ENCODE data around the gene CALML6. TPM values are rescaled to one million over a fixed set of nuclear protein-coding genes. Genes with fewer than 3 reads are reported as not detected.

The CALML6 gene
- total RNA-seq, 1 experiment from 2014 or later = 1.9 TPM

DNA sequence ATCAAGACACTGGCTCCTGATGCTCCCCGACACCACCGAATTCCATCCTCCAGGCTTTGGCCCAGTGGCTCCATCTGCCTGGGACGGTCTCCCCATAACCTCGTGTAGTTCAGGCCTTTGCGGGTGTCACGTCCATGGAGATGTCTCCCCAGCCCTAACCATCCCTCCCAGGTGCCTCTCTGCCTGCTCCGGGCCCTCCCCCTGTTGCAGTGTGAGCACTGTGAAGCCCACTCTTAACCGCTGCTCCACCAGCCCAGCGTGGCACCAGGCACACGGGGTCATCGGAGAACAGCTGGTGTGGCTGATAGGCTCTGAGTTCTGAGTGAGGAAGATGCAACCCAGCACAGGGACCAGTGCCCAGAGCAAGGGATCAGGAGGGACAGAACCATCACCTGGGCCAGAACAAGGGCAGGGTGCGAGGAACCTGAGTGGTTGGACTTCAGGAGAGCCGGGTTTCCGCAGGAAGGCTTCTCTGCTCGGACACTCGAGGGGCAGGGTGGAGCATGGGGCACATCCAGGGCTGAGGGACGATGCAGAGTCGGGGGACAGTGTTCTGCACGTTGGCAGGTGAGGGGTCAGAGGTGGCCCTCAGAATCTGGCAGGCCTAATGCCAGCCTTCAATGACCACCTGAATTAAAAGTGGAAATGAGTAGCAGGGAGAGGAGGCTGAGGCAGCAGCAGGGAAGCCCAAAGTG lies 21.6 kb upstream of the CALML6 start (continued):
- TF ChIP-seq, protein P1, sequence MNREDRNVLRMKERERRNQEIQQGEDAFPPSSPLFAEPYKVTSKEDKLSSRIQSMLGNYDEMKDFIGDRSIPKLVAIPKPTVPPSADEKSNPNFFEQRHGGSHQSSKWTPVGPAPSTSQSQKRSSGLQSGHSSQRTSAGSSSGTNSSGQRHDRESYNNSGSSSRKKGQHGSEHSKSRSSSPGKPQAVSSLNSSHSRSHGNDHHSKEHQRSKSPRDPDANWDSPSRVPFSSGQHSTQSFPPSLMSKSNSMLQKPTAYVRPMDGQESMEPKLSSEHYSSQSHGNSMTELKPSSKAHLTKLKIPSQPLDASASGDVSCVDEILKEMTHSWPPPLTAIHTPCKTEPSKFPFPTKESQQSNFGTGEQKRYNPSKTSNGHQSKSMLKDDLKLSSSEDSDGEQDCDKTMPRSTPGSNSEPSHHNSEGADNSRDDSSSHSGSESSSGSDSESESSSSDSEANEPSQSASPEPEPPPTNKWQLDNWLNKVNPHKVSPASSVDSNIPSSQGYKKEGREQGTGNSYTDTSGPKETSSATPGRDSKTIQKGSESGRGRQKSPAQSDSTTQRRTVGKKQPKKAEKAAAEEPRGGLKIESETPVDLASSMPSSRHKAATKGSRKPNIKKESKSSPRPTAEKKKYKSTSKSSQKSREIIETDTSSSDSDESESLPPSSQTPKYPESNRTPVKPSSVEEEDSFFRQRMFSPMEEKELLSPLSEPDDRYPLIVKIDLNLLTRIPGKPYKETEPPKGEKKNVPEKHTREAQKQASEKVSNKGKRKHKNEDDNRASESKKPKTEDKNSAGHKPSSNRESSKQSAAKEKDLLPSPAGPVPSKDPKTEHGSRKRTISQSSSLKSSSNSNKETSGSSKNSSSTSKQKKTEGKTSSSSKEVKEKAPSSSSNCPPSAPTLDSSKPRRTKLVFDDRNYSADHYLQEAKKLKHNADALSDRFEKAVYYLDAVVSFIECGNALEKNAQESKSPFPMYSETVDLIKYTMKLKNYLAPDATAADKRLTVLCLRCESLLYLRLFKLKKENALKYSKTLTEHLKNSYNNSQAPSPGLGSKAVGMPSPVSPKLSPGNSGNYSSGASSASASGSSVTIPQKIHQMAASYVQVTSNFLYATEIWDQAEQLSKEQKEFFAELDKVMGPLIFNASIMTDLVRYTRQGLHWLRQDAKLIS (CRISPR knock-in tag; IDR thresholded peaks at IDR 0.05; ENCODE audit: borderline replicate concordance) = no peak
- TF ChIP-seq ZNF219 (CRISPR knock-in tag; IDR thresholded peaks at IDR 0.05; ENCODE audit: borderline replicate concordance) (no peak), SMAD4 (CRISPR knock-in tag; IDR thresholded peaks at IDR 0.05) (no peak)
- TF ChIP-seq, protein P2, sequence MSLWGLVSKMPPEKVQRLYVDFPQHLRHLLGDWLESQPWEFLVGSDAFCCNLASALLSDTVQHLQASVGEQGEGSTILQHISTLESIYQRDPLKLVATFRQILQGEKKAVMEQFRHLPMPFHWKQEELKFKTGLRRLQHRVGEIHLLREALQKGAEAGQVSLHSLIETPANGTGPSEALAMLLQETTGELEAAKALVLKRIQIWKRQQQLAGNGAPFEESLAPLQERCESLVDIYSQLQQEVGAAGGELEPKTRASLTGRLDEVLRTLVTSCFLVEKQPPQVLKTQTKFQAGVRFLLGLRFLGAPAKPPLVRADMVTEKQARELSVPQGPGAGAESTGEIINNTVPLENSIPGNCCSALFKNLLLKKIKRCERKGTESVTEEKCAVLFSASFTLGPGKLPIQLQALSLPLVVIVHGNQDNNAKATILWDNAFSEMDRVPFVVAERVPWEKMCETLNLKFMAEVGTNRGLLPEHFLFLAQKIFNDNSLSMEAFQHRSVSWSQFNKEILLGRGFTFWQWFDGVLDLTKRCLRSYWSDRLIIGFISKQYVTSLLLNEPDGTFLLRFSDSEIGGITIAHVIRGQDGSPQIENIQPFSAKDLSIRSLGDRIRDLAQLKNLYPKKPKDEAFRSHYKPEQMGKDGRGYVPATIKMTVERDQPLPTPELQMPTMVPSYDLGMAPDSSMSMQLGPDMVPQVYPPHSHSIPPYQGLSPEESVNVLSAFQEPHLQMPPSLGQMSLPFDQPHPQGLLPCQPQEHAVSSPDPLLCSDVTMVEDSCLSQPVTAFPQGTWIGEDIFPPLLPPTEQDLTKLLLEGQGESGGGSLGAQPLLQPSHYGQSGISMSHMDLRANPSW (CRISPR knock-in tag; conservative IDR thresholded peaks at IDR 0.05; ENCODE audit: low read depth) = no peak

DNA sequence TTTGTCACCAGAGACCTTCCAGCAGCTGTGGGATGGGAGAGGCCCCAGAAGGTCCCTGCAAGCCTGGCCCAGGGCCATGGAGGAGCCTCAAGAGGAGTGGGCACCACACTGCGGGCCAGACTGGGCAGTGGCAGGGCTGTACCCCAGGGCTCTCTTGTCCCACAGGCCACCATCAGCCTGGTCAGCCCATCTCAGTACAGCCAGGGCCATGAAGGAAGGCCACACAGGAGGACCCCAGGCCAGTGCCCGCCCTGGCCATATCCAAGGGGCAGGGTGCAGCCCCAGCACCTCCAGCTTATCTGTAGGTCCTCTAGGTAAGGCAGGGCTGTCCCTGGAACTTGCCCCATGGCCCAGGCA lies 21.1 kb upstream of the CALML6 start:
- POLR2A ChIA-PET = no interaction called here
- Mint-ChIP-seq H3K27me3 (ENCODE audit: low read depth) (no peaks in the 10 kb centered on the region; the same call in 1 of the 2 replicates), H3K4me1 (peaks cover 29% of the 10 kb centered on the region), H3K4me3 (no peak overlapping the region), H3K27ac (no peak overlapping the region), H3K36me3 (no peaks in the 10 kb centered on the region), H3K9me3 (peaks cover 4% of the 10 kb centered on the region)
- no peak for ATAC-seq
- DNase-seq (ENCODE audit: low spot score) = no peak
- CTCF ChIA-PET = interaction anchor here (0.5 to 3.6 kb wide), 2 partner anchors 12 to 14 kb away, joined by 3 to 28 read pairs; no protein-coding TSS in a partner anchor
- TF ChIP-seq ZNF232 (CRISPR knock-in tag; IDR thresholded peaks at IDR 0.05) (no peak), NFATC4 (CRISPR knock-in tag; IDR thresholded peaks at IDR 0.05) (0 out of 2 replicates have a peak, but pooled peaks have one; percentile 10), ZBTB21 (CRISPR knock-in tag; IDR thresholded peaks at IDR 0.05; ENCODE audit: borderline replicate concordance) (no peak)

DNA sequence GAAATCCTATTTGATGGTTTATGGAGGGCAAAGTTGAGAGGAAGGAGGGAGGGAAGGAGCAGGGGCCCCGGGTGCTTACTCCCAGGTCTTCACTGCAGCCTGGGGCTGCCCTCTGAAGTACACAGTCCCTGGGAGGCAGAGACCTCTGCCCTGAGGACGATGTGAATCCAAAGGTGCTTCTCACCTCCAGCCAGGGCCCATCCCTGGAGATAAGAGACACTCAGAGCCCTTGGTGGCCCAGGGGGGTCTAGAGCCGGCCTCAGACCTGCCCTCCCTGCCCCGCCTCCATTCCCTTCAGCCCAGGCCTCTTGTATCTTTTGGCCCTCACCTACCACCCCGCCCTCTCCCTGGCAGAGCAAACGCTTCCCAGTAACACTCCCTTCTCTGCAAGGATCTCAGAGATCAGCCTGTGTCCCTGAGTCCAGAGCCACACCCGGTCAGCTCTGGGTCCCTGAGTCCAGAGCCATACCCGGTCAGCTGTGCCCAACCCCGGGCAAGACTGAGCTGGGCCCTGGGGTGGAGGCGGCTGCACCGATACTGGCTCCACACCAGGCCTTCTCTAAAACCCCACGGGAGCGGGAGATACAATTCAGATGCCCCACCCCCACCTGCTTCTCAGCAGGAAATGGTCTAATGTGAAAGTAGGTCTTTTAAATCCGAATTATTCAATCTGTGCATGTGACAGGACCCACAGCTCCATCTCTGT lies 20.6 kb upstream of the CALML6 start:
- TF ChIP-seq, protein P3, sequence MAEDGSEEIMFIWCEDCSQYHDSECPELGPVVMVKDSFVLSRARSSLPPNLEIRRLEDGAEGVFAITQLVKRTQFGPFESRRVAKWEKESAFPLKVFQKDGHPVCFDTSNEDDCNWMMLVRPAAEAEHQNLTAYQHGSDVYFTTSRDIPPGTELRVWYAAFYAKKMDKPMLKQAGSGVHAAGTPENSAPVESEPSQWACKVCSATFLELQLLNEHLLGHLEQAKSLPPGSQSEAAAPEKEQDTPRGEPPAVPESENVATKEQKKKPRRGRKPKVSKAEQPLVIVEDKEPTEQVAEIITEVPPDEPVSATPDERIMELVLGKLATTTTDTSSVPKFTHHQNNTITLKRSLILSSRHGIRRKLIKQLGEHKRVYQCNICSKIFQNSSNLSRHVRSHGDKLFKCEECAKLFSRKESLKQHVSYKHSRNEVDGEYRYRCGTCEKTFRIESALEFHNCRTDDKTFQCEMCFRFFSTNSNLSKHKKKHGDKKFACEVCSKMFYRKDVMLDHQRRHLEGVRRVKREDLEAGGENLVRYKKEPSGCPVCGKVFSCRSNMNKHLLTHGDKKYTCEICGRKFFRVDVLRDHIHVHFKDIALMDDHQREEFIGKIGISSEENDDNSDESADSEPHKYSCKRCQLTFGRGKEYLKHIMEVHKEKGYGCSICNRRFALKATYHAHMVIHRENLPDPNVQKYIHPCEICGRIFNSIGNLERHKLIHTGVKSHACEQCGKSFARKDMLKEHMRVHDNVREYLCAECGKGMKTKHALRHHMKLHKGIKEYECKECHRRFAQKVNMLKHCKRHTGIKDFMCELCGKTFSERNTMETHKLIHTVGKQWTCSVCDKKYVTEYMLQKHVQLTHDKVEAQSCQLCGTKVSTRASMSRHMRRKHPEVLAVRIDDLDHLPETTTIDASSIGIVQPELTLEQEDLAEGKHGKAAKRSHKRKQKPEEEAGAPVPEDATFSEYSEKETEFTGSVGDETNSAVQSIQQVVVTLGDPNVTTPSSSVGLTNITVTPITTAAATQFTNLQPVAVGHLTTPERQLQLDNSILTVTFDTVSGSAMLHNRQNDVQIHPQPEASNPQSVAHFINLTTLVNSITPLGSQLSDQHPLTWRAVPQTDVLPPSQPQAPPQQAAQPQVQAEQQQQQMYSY (CRISPR knock-in tag; IDR thresholded peaks at IDR 0.05) = 0 out of 2 replicates have a peak, but pooled peaks have one; percentile 9
- no peak for TF ChIP-seq NFE2L1 (CRISPR knock-in tag; IDR thresholded peaks at IDR 0.05)
- no peak for DNase-seq (ENCODE audit: low spot score)
- H3K4me3 Mint-ChIP-seq = peak overlapping the region; percentile 4; the same call in 1 of the 2 replicates

More for the DNA sequence above, 20.6 kb upstream of the CALML6 start:
- no peaks in the 10 kb centered on the region; the same call in 1 of the 2 replicates for H3K27me3 Mint-ChIP-seq (ENCODE audit: low read depth)
- H3K27ac Mint-ChIP-seq = peak overlapping the region; percentile 47; the same call in 1 of the 2 replicates
- no peaks in the 10 kb centered on the region for H3K36me3 Mint-ChIP-seq
- H3K9me3 Mint-ChIP-seq = peaks cover 4% of the 10 kb centered on the region
- CTCF ChIA-PET = interaction anchor here (0.5 to 3.6 kb wide), 6 partner anchors 11 to 155 kb away, joined by 3 to 28 read pairs (median 4); partner anchors contain the start of gene PRKCZ
- ATAC-seq = no peak
- H3K4me1 Mint-ChIP-seq = peaks cover 27% of the 10 kb centered on the region
- POLR2A ChIA-PET = no interaction called here
